CD8-positive, alpha-beta memory T cell (primary cell): ENCODE data around the gene LRRN2. TPM values are rescaled to one million over a fixed set of nuclear protein-coding genes. Genes with fewer than 3 reads are reported as not detected.
"Not testable (repeated sequence)": the region's sequence is repeated elsewhere in the genome, so short reads cannot be mapped to it uniquely, and the experiment has no call there.

ENCODE experiments used
- CTCF ChIA-PET: fragments of 350-600 bp; sonication (Branson Sonifier 250); formaldehyde crosslinking; loops from one replicate; lab custom pipeline; 2021; ENCODE audit warnings: antibody characterized with exemption; lab: Charles Lee
- POLR2A ChIA-PET: fragments of 350-600 bp; sonication (Branson Sonifier 250); formaldehyde crosslinking; loops from one replicate; lab custom pipeline; 2021; ENCODE audit warnings: antibody characterized with exemption; lab: Charles Lee
- DNase-seq, 5 donors: peaks; one replicate each; pipeline versions ENCODE4 v3.0.0 to v3.0.0-alpha.2; 2020 to 2022; ENCODE audit warnings: mixed read lengths in 1 of 5
- H3K27ac ChIP-seq: one replicate; pipeline ENCODE4 v1.7.0; 2013; ENCODE audit warnings: low read depth, mild to moderate bottlenecking, low read length, moderate library complexity
- H3K27me3 ChIP-seq: 2 replicates; pipeline ENCODE4 v1.7.0; 2013; ENCODE audit warnings: low read length, mild to moderate bottlenecking; ENCODE audit not compliant: insufficient read depth, poor library complexity, severe bottlenecking
- H3K36me3 ChIP-seq: 2 replicates; pipeline ENCODE4 v1.7.0; 2013; ENCODE audit warnings: mild to moderate bottlenecking, low read length, moderate library complexity; ENCODE audit not compliant: insufficient read depth
- H3K4me1 ChIP-seq: 2 replicates; pipeline ENCODE4 v1.7.0; 2013; ENCODE audit warnings: mild to moderate bottlenecking, low read length, moderate library complexity; ENCODE audit not compliant: insufficient read depth
- H3K4me3 ChIP-seq: 2 replicates; pipeline ENCODE4 v1.7.0; 2013; ENCODE audit warnings: mild to moderate bottlenecking, low read length
- H3K9me3 ChIP-seq: 2 replicates; pipeline ENCODE4 v1.7.0; 2013; ENCODE audit warnings: mild to moderate bottlenecking, low read length
- H3K27ac Mint-ChIP-seq, 8 donors: one replicate each; pipeline ENCODE4 v1.8.0; 2020 to 2021; ENCODE audit warnings: mixed read lengths in 8 of 8, mild to moderate bottlenecking in 6 of 8, inconsistent platforms in 3 of 8, moderate library complexity in 3 of 8
- H3K27me3 Mint-ChIP-seq, 2 donors: one replicate each; pipeline ENCODE4 v1.8.0; 2020 to 2021; ENCODE audit warnings: mixed read lengths in 2 of 2, mild to moderate bottlenecking in 1 of 2, moderate library complexity in 1 of 2
- H3K36me3 Mint-ChIP-seq, 3 donors: one replicate each; pipeline ENCODE4 v1.8.0; 2020 to 2021; ENCODE audit warnings: mixed read lengths in 3 of 3, inconsistent platforms in 1 of 3, mild to moderate bottlenecking in 1 of 3
- H3K4me1 Mint-ChIP-seq, 3 donors: one replicate each; pipeline ENCODE4 v1.8.0; 2020 to 2021; ENCODE audit warnings: mixed read lengths in 3 of 3, inconsistent platforms in 1 of 3, mild to moderate bottlenecking in 1 of 3
- H3K4me3 Mint-ChIP-seq, 7 donors: one replicate each; pipeline ENCODE4 v1.8.0; 2020 to 2021; ENCODE audit warnings: mixed read lengths in 7 of 7, mild to moderate bottlenecking in 6 of 7, moderate library complexity in 4 of 7, inconsistent platforms in 2 of 7
- H3K9me3 Mint-ChIP-seq, 5 donors: one replicate each; pipeline ENCODE4 v1.8.0; 2020 to 2022; ENCODE audit warnings: mixed read lengths in 5 of 5, mild to moderate bottlenecking in 3 of 5, moderate library complexity in 2 of 5, inconsistent platforms in 1 of 5
- polyA plus RNA-seq: library from polyadenylated mRNA; unstranded; fragments of 300-500 nt; fragmentation: Illumina TruSeq; gene quantifications from one replicate; pipeline ENCODE4 v1.2.3, GENCODE V29; 2021
- total RNA-seq, 2 experiments: library from RNA; stranded (reverse); gene quantifications; one replicate each; pipeline ENCODE4 v1.2.3, GENCODE V29; 2021

LRRN2 gene
- total and polyA plus RNA-seq, 3 experiments from 2014 or later = not detected

DNA sequence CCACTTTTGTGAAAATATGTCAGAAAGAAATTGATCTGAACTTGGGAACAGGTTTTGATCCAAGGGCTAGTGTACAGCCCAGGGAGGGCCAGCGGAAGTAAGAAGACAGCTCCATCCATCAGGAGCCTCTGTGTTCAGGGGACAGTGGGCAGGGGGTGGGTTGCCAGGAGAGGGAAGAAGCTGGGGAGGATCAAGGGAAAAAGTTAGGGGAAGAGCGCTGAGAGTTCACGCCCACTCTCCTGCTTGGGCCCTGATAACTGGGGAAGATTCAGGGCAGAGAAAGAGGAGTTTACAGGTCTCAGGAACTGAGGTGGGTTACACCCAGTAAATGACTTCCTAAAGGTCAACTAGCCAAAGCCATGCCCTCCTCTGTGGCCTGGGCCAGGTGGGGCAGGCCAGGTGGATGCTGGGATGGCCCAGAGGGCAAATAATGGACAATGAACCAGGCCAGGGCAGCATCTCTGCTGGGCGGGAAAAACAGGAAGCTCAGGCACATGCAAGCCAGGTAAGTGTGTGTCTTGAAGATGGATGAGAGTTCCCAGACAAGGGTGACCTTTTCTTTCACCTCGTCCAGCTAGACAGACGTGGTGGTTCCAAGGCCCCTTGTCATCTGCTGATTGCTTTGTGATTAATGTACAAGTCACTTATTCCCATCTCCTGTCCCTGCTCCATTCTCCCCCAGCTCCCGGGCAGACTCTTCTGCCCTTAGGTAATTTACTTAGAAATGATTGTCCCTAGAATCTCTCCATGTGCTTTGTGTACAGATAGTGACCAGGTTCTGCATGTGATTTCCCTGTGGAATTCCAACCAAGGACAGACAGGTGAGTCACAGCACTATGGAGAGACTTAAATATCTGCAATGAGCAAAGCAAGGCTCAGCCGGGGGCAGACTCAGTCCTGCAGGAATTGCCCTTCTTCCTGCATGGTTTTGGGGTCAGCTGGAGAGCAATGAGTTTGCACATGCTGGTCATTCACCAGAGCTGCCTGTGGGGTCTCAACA lies 112.3 kb downstream of the LRRN2 start:
- peaks cover 13% of the 10 kb centered on the region for H3K36me3 ChIP-seq
- H3K4me1 ChIP-seq = no peaks in the 10 kb centered on the region
- no peaks in the 10 kb centered on the region for H3K9me3 Mint-ChIP-seq
- H3K4me1 Mint-ChIP-seq = peaks cover 0 to 3% (median under 1%) of the 10 kb centered on the region in 3 donors
- H3K27me3 Mint-ChIP-seq = peaks cover 0 to 2% of the 10 kb centered on the region in 2 donors
- no peaks in the 10 kb centered on the region for H3K9me3 ChIP-seq
- ChIA-PET CTCF (interaction anchor here (1.0 kb wide), 1 partner anchor 233 kb away, joined by 3 read pairs; no protein-coding TSS in a partner anchor), POLR2A (no interaction called here)
- H3K27ac Mint-ChIP-seq = peak overlapping the region in 3 of 8 donors; percentile 29 to 68 (median 57)
- no peak for DNase-seq
- H3K4me3 ChIP-seq = no peak overlapping the region
- no peak overlapping the region for H3K27ac ChIP-seq
- no peak overlapping the region for H3K4me3 Mint-ChIP-seq
- peaks cover 1 to 59% (median 14%) of the 10 kb centered on the region in 3 donors for H3K36me3 Mint-ChIP-seq
- no peaks in the 10 kb centered on the region for H3K27me3 ChIP-seq

DNA sequence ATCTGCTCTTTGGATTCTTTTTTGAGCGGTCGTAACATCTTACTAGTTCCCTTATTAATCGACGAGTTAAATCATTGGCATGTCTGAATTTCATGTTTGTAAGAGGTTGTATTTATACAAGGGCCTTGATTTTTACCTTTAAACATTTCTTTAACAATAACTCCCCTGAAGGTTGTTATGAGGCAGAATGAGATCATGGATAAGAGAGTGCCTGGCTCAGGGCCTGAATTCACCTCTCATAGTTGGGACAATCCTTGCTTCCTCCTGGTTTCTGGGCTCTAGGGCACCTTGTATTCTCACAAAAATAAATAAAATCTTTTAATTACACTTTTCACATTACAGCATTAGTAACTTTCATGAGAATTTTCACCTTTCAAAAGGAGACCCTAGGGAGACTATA lies 113.9 kb downstream of the LRRN2 start:
- Mint-ChIP-seq H3K36me3 (peaks cover 6 to 72% (median 17%) of the 10 kb centered on the region in 3 donors), H3K4me3 (no peak overlapping the region), H3K9me3 (no peaks in the 10 kb centered on the region), H3K4me1 (no peaks in the 10 kb centered on the region), H3K27ac (no peak overlapping the region), H3K27me3 (peaks cover 0 to 2% of the 10 kb centered on the region in 2 donors)
- no peaks in the 10 kb centered on the region for H3K9me3 ChIP-seq
- POLR2A ChIA-PET = no interaction called here
- no peak for DNase-seq
- peaks cover under 1% of the 10 kb centered on the region for H3K4me1 ChIP-seq
- H3K27me3 ChIP-seq = no peaks in the 10 kb centered on the region
- H3K27ac ChIP-seq = no peak overlapping the region
- peaks cover 13% of the 10 kb centered on the region for H3K36me3 ChIP-seq
- CTCF ChIA-PET = no interaction called here
- H3K4me3 ChIP-seq = no peak overlapping the region

DNA sequence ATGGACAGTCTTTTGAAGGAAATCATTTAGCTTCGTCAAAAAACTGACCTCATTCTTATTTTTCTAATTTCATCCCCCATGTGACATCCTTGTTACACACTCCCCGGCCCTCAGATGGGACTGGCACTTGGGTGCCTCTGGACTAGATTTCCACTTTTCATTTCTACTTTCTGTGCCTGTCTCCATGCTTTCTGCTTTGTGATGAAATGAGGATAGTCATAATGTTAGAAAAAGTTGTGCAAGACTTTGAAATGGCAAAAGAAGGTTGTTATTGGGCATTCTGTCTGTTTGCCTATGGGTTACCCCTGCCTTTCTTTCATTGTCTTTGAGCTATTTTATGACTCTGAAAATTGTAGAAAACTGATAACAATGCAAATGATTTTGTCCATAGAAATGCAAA lies 114.4 kb downstream of the LRRN2 start:
- CTCF ChIA-PET = no interaction called here
- H3K27ac Mint-ChIP-seq = peak overlapping the region in 2 of 8 donors; percentile 17 to 51
- DNase-seq = no peak
- no peaks in the 10 kb centered on the region for H3K9me3 ChIP-seq
- peaks cover 6 to 73% (median 17%) of the 10 kb centered on the region in 3 donors for H3K36me3 Mint-ChIP-seq
- H3K36me3 ChIP-seq = peaks cover 13% of the 10 kb centered on the region
- peaks cover 5% of the 10 kb centered on the region for H3K4me1 ChIP-seq
- H3K9me3 Mint-ChIP-seq = no peaks in the 10 kb centered on the region
- POLR2A ChIA-PET = no interaction called here
- no peak overlapping the region for H3K4me3 Mint-ChIP-seq
- peaks cover 2 to 3% (median 2%) of the 10 kb centered on the region in 3 donors for H3K4me1 Mint-ChIP-seq
- no peak overlapping the region for H3K4me3 ChIP-seq
- H3K27me3 ChIP-seq = no peaks in the 10 kb centered on the region
- no peak overlapping the region for H3K27ac ChIP-seq
- peaks cover 0 to 2% of the 10 kb centered on the region in 2 donors for H3K27me3 Mint-ChIP-seq

DNA sequence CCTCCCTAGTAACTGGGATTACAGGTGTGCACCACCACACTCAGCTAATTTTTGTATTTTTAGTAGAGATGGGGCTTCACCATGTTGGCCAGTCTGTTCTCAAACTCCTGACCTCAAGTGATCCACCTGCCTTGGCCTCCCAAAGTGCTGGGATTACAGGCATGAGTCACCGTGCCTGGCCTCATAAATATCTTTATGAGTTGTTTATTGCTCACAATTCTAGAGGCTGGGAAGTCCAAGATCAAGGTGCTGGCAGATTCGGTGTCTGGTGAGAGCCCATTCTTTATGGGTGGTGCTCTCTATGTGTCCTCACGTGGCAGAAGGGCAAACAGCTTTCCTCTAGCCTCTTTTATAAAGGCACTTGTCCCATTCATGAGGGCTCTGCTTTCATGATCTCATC lies 115.5 kb downstream of the LRRN2 start:
- H3K27ac Mint-ChIP-seq, POLR2A ChIA-PET: not testable (repeated sequence)

DNA sequence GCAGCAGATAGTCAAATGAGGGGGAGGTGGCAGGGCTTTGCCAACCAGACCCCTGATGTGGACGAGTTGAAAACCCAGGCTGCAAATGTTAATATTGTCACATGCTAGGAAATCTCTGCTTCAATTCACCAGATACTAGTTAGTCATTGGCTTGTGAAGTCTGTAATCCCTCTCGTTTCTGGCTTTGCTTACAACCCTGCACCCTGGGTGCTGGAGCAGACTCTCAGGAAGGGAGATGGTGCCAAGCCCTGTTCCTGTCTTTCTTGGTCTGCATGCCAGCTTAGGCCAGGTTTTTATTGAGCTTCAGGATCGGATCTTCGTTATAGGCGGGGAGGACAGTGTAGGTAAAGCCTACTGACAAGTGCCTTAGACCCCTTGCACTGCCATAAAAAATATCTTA lies 116.1 kb downstream of the LRRN2 start:
- H3K9me3 Mint-ChIP-seq = no peaks in the 10 kb centered on the region
- Histone ChIP-seq H3K27ac (no peak overlapping the region), H3K4me3 (no peak overlapping the region), H3K36me3 (peaks cover 13% of the 10 kb centered on the region), H3K4me1 (peaks cover 20% of the 10 kb centered on the region), H3K9me3 (no peaks in the 10 kb centered on the region), H3K27me3 (no peaks in the 10 kb centered on the region)
- no peak for DNase-seq
- H3K27me3 Mint-ChIP-seq = no peaks in the 10 kb centered on the region
- ChIA-PET POLR2A (no interaction called here), CTCF (interaction anchor here (1.0 to 2.0 kb wide), 3 partner anchors 66 to 237 kb away, joined by 3 to 12 read pairs (median 4); no protein-coding TSS in a partner anchor)
- peaks cover 6 to 72% (median 18%) of the 10 kb centered on the region in 3 donors for H3K36me3 Mint-ChIP-seq
- no peak overlapping the region for H3K27ac Mint-ChIP-seq
- peaks cover 15 to 19% (median 17%) of the 10 kb centered on the region in 3 donors for H3K4me1 Mint-ChIP-seq
- H3K4me3 Mint-ChIP-seq = no peak overlapping the region

More for the DNA sequence above, 115.5 kb downstream of the LRRN2 start:
- not testable (repeated sequence) for H3K27me3 Mint-ChIP-seq, H3K27me3 ChIP-seq, H3K9me3 ChIP-seq, H3K4me3 ChIP-seq, H3K4me3 Mint-ChIP-seq, H3K27ac ChIP-seq, DNase-seq, H3K9me3 Mint-ChIP-seq
- Mint-ChIP-seq H3K36me3 (peaks cover 6 to 75% (median 18%) of the 10 kb centered on the region in 3 donors), H3K4me1 (peaks cover 9 to 14% (median 13%) of the 10 kb centered on the region in 3 donors)
- peaks cover 13% of the 10 kb centered on the region for H3K36me3 ChIP-seq
- H3K4me1 ChIP-seq = peaks cover 16% of the 10 kb centered on the region
- CTCF ChIA-PET = interaction anchor here (2.0 kb wide), 1 partner anchor 237 kb away, joined by 12 read pairs; no protein-coding TSS in a partner anchor

DNA sequence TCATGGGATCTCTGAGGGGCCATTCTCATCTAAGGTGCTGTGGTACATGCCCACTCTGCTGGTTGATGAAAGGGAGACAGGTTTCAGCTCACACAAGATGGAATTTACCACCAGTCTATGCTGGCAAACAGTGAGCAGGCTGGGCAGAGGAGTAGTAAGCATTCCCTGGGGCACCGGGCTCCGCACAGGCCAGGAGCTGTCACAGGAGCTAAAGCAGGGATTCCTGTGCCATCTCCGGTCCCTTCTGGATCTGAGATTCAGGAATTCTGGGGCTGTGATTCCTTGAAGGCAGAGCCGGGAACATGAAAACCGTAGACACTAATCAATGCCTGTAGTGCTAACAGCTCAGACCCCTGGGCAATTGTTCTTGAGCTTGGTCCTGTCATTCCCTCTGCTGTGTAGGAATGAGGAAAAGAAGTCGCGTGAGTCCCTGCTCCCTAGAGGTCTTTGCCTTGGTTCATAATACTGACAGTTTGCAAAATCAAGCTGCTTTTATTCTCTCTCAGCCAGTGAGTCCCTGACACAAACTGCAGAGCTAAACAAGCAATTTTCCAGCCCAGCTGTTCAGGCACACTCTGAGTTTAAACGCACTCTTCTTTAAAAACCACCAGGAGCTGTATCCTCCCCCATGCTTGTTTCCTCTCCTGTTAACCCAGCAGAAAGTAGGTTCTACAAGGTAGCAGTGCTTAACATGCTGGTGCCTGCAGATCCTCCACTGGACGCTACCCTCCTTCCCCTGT lies 116.8 kb downstream of the LRRN2 start:
- CTCF ChIA-PET = interaction anchor here (1.0 to 2.0 kb wide), 3 partner anchors 65 to 238 kb away, joined by 3 to 12 read pairs (median 4); no protein-coding TSS in a partner anchor
- Histone ChIP-seq H3K4me1 (peaks cover 25% of the 10 kb centered on the region), H3K4me3 (no peak overlapping the region), H3K27me3 (no peaks in the 10 kb centered on the region), H3K36me3 (peaks cover 13% of the 10 kb centered on the region), H3K27ac (no peak overlapping the region), H3K9me3 (no peaks in the 10 kb centered on the region)
- POLR2A ChIA-PET = interaction anchor here (0.6 kb wide), 1 partner anchor 55 kb away, joined by 4 read pairs; no protein-coding TSS in a partner anchor
- H3K4me3 Mint-ChIP-seq = no peak overlapping the region
- no peaks in the 10 kb centered on the region for H3K27me3 Mint-ChIP-seq
- no peaks in the 10 kb centered on the region for H3K9me3 Mint-ChIP-seq
- DNase-seq = no peak
- H3K4me1 Mint-ChIP-seq = peaks cover 18 to 27% (median 23%) of the 10 kb centered on the region in 3 donors
- H3K36me3 Mint-ChIP-seq = peaks cover 6 to 66% (median 19%) of the 10 kb centered on the region in 3 donors
- peak overlapping the region in 1 of 8 donors; percentile 8 for H3K27ac Mint-ChIP-seq
